GM18861 (cell line): ENCODE measurements around the gene POC5.
"Not testable (repeated sequence)": the region's sequence is repeated elsewhere in the genome, so short reads cannot be mapped to it uniquely, and the experiment has no call there.

Experiments used
- ATAC-seq: cut with Tn5 transposase; IDR thresholded peaks from one replicate; pipeline ENCODE4 v1.9.1; 2021; ENCODE audit not compliant: unreplicated experiment

The POC5 gene

GRCh38 chr5:75706775-75707174 is 10.5 kb downstream of the POC5 start:
- no peak for ATAC-seq

DNA sequence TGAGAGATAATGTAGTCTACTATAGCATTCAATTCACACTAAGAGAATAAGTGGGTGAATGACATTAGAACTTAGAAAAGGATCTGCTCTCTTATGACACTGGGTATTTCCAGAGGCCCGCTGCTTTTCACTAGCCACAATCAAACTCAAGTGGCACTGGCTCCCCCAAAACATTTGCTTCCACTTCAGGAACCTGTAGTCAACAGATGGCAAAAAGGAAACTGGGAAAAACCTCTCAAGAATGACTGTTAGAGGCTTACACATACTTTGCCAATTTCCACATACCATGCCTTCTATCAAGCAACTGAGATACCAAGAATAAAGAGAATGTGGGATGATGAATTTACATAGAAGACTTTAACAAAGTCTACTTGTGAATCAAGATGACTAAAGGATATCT is 11.2 kb downstream of the POC5 start:
- ATAC-seq, result no peak

DNA sequence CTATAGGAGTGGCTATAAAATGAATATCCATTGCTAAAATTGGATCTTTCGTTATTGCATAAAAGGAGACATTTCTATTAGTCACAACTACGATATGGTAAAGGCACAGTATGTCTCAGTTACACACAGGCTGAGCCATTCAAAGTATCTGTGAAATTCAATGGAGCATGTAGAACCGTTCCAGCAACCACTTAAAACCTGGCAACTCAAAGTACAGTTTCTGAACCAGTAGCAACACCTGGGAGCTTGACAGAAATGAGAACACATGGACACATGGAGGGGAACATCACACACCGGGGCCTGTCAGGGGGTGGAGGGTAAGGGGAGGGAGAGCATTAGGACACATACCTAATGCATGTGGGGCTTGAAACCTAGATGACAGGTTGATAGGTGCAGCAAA is 15.4 kb downstream of the POC5 start:
- ATAC-seq, result no peak

DNA sequence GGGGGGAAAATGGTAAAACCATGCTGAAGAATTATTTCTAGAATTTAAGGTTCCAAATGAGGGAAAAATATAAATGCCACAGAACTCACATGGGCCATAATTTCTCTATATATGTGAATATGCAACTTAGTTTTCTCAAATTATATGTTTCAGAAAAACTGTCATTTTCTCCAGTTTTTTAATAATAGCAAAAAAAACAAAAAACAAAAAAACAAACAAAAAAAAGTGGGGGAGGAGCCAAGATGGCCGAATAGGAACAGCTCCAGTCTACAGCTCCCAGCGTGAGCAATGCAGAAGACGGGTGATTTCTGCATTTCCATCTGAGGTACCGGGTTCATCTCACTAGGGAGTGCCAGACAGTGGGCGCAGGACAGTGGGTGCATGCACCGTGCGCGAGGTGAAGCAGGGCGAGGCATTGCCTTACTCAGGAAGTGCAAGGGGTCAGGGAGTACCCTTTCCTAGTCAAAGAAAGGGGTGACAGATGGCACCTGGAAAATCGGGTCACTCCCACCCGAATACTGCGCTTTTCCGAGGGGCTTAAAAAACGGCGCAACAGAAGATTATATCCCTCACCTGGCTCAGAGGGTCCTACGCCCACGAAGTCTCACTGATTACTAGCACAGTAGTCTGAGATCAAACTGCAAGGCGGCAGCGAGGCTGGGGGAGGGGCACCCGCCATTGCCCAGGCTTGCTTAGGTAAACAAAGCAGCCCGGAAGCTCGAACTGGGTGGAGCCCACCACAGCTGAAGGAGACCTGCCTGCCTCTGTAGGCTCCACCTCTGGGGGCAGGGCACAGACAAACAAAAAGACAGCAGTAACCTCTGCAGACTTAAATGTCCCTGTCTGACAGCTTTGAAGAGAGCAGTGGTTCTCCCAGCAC is 21.5 kb downstream of the POC5 start:
- not testable (repeated sequence) for ATAC-seq

DNA sequence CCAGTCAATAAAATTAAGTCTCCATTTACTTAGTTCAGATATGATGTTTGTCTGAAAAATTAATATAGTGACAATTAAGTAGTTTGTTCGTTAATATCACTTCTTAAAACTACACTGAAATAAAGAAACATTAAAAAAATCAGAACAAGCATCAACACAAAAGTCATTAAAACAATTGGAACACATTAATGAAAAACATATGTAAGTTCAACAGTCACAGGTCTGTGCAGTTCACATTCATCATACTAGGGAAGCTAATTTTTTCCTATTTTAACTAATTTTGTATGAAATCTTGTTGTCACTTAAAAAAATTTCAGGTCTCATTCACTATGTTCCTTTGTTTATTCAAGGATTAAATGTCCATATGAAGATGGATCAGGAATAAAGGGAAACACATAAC is 22.5 kb downstream of the POC5 start:
- no peak for ATAC-seq

DNA sequence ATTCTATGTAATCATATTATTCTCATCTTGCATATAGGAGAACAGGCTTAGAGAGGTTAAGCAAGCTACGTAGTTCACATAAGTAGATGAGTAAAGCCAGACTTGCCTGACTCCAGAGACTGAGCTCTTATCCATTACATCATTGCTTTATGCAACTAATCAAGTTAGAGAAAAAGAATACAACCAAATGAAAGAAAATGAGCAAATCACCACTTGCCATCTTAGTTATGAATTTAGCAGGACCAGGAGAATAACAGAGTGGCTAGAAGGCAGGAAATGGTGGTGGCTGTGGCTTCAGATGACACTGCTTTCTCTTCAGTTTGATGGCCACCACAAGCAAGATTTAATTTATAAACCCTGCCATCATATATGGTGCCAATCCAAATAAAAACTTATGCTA is 26.6 kb downstream of the POC5 start:
- ATAC-seq, result no peak

- no peak for ATAC-seq
Observed at GRCh38 chr5:75686480-75686879, 30.8 kb downstream of the POC5 start.

DNA sequence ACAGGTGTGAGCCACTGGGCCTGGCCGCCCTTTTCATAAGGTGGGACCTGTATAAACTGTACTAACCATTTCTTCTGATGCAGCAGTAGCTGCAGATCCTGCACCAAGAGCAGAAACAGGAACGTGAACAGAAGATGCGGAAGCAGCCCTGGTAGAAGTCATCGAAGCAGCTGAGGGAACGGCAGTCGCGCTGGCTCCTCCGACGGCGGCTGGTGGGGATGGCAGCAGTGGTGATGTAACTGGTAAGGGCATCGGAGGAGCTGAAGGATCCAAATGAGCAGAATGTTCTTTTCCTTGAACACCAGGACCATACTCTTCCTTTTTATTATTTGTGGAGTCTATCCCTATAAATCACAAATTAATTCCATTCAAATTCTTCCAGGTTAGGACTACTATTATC is 32.1 kb downstream of the POC5 start:
- no peak for ATAC-seq

GRCh38 chr5:75681125-75681830 is 36.0 kb downstream of the POC5 start:
- peak; percentile 45 for ATAC-seq

- ATAC-seq, result no peak
Observed at GRCh38 chr5:75678155-75678554, 39.1 kb downstream of the POC5 start.

DNA sequence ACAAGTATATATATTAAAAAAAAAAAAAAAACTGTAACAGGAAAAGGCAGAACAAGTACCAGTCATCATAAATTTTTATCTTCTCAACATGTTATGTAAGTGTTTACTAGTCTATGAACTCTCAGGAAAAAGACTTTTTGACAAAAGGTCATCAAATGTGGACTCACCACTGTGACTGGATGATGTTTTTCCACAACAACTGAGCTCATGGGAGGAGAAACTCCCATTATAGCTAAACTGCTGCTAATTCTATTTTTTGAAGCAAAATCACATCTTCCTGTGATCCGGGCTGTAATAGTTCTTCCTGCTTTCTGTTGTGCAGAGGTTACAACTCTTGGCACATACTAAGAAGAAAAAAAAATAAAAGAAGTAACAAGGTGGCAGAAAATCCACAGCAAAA is 39.6 kb downstream of the POC5 start:
- no peak for ATAC-seq

DNA sequence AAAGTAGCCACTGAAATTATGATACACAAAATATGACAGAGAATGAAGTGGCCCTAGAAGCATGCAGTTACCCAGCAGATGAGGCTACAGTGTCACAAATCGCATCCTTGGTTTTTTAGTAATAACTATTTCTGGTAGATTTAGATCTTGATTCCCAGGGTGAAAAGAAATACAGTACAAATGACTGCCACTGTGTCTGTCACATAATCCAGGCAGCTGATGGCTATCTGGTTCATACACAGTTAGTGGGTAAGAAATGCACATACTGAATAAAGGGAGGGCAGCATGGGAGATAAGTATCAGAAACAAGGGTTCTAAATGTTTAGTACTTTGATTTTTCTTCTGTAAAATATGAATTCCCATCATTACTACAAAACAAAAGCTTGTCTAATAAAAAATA is 41.5 kb downstream of the POC5 start:
- no peak for ATAC-seq

GRCh38 chr5:75672616-75673015 is 44.6 kb downstream of the POC5 start:
- ATAC-seq, result no peak

DNA sequence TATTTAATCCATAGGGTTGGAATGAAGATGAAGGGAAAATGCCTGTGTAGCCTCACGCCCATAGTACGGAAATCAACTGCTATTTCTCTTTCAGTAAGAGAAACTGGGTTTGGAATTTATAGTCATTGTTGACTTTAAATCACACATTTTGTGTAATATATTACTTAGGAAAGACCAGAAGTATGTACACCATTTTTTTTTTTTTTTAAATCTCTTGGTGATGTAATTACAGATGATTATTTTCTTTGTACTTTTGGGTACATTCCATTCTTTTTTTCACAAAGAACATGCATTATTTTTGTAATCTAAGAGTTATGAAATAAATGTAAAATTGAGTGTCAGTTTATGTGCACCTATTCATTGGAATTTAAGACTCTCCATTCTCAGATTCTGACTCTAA is 45.7 kb downstream of the POC5 start:
- ATAC-seq, result no peak

GRCh38 chr5:75670577-75670976 is 46.7 kb downstream of the POC5 start:
- no peak for ATAC-seq

GRCh38 chr5:75668977-75669689 is 48.1 kb downstream of the POC5 start:
- ATAC-seq, result peak; percentile 90

DNA sequence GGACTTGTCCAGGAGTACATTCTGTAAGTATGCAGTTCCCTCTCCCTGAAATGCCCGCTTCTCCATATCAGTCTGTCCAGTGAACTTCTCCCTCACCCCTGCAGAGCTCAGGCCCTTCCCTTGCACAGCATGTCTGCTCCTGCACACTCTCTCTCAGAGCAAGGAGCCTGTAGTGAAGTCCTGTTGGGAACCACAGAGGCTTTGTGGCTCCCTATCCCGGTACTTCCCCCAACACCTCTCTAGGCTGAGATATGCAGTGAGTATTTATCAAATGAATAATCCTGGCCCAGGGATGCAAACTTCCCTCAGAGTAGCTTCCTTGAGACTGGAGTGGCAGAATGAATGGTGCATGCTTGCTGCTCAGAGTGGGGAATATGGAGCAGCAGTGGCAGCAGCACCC is 48.8 kb downstream of the POC5 start:
- no peak for ATAC-seq

GRCh38 chr5:75667586-75667985 is 49.7 kb downstream of the POC5 start:
- no peak for ATAC-seq

DNA sequence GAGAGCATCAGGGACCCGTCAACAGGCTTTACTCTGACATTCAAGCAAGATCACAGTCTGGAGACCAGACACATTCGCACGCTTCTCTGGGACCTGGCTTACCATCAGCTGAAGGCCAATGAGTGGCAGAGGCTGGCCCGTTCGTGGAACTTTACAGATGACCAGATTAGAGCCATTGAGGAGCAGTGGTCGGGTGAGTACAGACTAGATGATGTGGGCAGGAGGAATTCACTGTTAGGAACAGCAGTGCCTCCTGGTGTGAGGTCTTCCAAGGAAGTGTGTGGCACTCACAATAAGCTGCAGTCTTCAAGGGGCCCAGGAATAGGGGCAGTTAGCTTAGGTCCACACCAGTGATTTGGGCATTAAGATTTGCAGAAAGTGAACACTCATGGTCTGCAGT is 50.4 kb downstream of the POC5 start:
- no peak for ATAC-seq

- no peak for ATAC-seq
Observed at GRCh38 chr5:75664979-75665378, 52.3 kb downstream of the POC5 start.

DNA sequence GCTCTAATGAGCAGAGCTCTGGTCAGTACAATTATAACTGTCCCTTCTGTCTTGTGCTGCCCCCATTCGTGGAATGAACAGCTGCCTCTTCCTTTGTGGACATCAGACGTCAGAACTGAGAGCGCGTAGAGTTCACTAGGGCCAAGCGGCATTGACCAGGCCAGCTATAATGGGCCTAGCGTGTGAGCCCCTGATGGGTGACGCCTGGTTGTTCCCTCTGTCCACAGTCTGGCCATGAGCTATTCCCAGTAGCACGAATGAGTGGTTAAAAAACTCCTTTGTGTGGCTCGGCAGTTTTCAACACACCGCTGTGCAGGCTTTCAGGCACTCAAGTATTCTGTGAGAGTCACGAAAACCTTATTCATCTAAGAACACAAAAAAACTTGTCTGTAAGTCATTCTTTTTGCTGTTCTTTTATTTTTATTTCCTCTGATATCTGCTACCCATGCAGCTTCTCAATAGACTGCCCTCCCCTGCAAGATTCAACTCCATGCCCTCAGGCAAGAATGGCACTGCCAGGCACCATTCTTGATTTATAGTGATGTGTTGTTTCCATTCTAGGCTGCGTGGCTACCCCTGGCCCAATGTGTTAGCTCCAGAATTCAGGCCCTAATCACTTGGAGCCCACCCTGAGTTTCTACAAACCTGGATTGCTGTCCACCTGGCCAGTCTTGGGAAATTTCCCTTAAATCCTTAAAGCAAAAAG is 53.5 kb downstream of the POC5 start:
- no peak for ATAC-seq
